Nephron progenitor cell (in vitro differentiated cells): Measurements from ENCODE around the gene GMIP.

Experiments
- DNase-seq: peaks from one replicate; pipeline ENCODE4 v3.0.0; 2021
- H3K27ac Mint-ChIP-seq: 2 replicates; pipeline ENCODE4 v1.8.0; 2021; ENCODE audit warnings: mild to moderate bottlenecking, moderate library complexity, mixed read lengths
- H3K27me3 Mint-ChIP-seq: 2 replicates; pipeline ENCODE4 v1.8.0; 2021; ENCODE audit warnings: mild to moderate bottlenecking, low read depth, mixed read lengths; ENCODE audit not compliant: poor library complexity
- H3K36me3 Mint-ChIP-seq: 2 replicates; pipeline ENCODE4 v1.8.0; 2021; ENCODE audit warnings: low read depth, mixed read lengths
- H3K4me1 Mint-ChIP-seq: 2 replicates; pipeline ENCODE4 v1.8.0; 2021; ENCODE audit warnings: mixed read lengths
- H3K4me3 Mint-ChIP-seq: 2 replicates; pipeline ENCODE4 v1.8.0; 2021; ENCODE audit warnings: mild to moderate bottlenecking, moderate library complexity, mixed read lengths
- H3K9me3 Mint-ChIP-seq: 2 replicates; pipeline ENCODE4 v1.8.0; 2021; ENCODE audit warnings: mild to moderate bottlenecking, moderate library complexity, mixed read lengths
- TF ChIP-seq, protein P1 (sequence below): fragments of 200-600 bp; sonication (generic); IDR thresholded peaks from 2 replicates; pipeline ENCODE4 v1.5.0; 2021; ENCODE audit warnings: antibody characterized with exemption

Gene GMIP

DNA sequence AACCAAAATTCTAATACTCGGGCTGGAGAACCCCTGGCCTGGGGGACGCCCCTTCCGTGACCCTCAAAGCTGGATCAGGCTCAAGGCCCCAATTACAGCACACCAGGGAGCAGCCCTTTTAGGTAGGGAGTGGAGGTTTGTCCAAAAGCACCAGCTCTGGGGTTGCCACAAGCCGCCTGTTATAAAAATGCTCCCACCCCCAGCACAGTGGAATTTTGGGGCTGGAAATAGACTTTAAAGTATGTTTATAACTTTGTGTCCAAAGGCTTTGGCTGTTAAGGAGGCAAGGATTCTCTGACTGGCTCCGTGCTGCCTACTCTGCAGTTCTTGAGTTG is 564 bp upstream of the GMIP start:
- H3K27ac Mint-ChIP-seq: peak overlapping the region; percentile 81
- peaks cover 10% of the 10 kb centered on the region for H3K27me3 Mint-ChIP-seq
- H3K4me3 Mint-ChIP-seq: peak overlapping the region; percentile 95
- no peak for DNase-seq
- no peaks in the 10 kb centered on the region for H3K9me3 Mint-ChIP-seq
- TF ChIP-seq, protein P1, sequence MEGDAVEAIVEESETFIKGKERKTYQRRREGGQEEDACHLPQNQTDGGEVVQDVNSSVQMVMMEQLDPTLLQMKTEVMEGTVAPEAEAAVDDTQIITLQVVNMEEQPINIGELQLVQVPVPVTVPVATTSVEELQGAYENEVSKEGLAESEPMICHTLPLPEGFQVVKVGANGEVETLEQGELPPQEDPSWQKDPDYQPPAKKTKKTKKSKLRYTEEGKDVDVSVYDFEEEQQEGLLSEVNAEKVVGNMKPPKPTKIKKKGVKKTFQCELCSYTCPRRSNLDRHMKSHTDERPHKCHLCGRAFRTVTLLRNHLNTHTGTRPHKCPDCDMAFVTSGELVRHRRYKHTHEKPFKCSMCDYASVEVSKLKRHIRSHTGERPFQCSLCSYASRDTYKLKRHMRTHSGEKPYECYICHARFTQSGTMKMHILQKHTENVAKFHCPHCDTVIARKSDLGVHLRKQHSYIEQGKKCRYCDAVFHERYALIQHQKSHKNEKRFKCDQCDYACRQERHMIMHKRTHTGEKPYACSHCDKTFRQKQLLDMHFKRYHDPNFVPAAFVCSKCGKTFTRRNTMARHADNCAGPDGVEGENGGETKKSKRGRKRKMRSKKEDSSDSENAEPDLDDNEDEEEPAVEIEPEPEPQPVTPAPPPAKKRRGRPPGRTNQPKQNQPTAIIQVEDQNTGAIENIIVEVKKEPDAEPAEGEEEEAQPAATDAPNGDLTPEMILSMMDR: no peak
- peaks cover 14% of the 10 kb centered on the region for H3K4me1 Mint-ChIP-seq
- peaks cover 15% of the 10 kb centered on the region for H3K36me3 Mint-ChIP-seq

- Mint-ChIP-seq H3K27me3 (peaks cover 10% of the 10 kb centered on the region), H3K36me3 (peaks cover 11% of the 10 kb centered on the region), H3K4me3 (peak overlapping the region; percentile 95), H3K4me1 (peaks cover 14% of the 10 kb centered on the region), H3K9me3 (no peaks in the 10 kb centered on the region), H3K27ac (no peak overlapping the region)
- DNase-seq: no peak
- TF ChIP-seq, protein P1: no peak
Observed at GRCh38 chr19:19642506-19643157, 825 bp downstream of the GMIP start.

- peaks cover 6% of the 10 kb centered on the region for H3K27me3 Mint-ChIP-seq
- peaks cover 16% of the 10 kb centered on the region for H3K4me1 Mint-ChIP-seq
- DNase-seq: no peak
- no peak overlapping the region for H3K27ac Mint-ChIP-seq
- TF ChIP-seq, protein P1: no peak
- no peaks in the 10 kb centered on the region for H3K9me3 Mint-ChIP-seq
- peaks cover 34% of the 10 kb centered on the region for H3K36me3 Mint-ChIP-seq
- H3K4me3 Mint-ChIP-seq: no peak overlapping the region
Observed at GRCh38 chr19:19637523-19638251, 5.8 kb downstream of the GMIP start.

- peaks cover 3% of the 10 kb centered on the region for H3K27me3 Mint-ChIP-seq
- peaks cover 10% of the 10 kb centered on the region for H3K4me1 Mint-ChIP-seq
- no peak for DNase-seq
- peaks cover 36% of the 10 kb centered on the region for H3K36me3 Mint-ChIP-seq
- no peaks in the 10 kb centered on the region for H3K9me3 Mint-ChIP-seq
- H3K4me3 Mint-ChIP-seq: no peak overlapping the region
- no peak overlapping the region for H3K27ac Mint-ChIP-seq
- TF ChIP-seq, protein P1: no peak
Observed at GRCh38 chr19:19637186-19637522, 6.3 kb downstream of the GMIP start.

DNA sequence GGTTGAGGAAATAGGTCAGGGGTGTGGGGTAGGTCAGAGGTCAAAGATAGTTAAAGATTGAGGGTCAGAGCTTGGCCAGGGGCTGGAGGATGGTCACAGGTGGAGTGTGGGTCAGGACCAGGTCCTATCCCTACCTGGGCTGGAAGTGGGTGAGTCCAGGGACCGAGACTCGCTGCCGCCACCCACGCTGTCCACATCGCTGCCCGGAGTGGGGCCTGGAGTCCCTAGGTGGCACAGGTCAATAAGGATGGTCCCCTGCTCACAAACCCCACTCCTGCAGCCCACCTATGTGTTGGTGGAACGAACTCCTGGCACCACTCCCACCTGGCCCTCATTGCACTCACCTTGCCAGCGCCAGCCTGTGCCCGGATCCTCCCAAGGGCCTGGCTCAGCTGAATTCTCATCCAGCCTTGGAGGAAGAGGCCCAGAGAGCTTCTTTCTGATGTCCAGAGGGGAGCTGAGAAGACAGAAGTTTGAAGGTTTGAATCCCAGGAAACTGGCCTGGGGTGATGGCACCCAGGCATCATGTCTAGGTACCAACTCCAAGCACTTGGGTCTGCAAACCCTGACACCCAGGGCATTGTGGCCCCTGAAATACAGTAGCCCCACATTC is 6.8 kb downstream of the GMIP start:
- Mint-ChIP-seq H3K4me1 (peaks cover 6% of the 10 kb centered on the region), H3K9me3 (no peaks in the 10 kb centered on the region), H3K4me3 (no peak overlapping the region), H3K36me3 (peaks cover 36% of the 10 kb centered on the region), H3K27me3 (peaks cover 3% of the 10 kb centered on the region), H3K27ac (no peak overlapping the region)
- no peak for DNase-seq
- TF ChIP-seq, protein P1: no peak

DNA sequence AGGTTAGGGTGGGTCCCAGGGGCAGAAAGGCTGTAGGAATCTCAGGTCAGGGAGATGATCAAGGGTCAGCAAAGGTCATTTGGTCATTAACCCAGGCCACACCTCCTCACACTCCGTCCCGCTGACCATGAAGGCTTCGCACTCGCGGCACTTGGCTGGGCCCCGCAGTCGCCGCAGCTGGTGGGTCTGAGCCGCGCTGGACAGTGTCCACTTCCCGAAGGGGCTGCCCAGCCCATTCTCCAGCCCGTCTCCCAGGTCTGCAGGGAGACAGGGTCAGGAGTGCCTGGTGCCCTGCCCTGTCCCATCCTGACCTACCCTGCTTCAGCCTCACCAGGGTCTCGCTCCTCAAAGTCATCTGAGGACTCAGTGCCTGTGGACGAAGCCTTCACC is 8.1 kb downstream of the GMIP start:
- TF ChIP-seq, protein P1: no peak
- H3K9me3 Mint-ChIP-seq: no peaks in the 10 kb centered on the region
- no peak overlapping the region for H3K4me3 Mint-ChIP-seq
- H3K4me1 Mint-ChIP-seq: peaks cover 6% of the 10 kb centered on the region
- H3K36me3 Mint-ChIP-seq: peaks cover 36% of the 10 kb centered on the region
- H3K27ac Mint-ChIP-seq: no peak overlapping the region
- DNase-seq: no peak
- peaks cover 2% of the 10 kb centered on the region for H3K27me3 Mint-ChIP-seq
